Duodenal mucosa (tissue), 2 donors: ENCODE results near the gene P2RX3.
"Not testable (repeated sequence)": the region's sequence is repeated elsewhere in the genome, so short reads cannot be mapped to it uniquely, and the experiment has no call there.

ENCODE experiments used
- H3K27ac ChIP-seq: one replicate; pipeline ENCODE4 v1.7.0; 2013; ENCODE audit warnings: low read depth, low read length
- H3K27me3 ChIP-seq, 2 donors: one replicate each; pipeline ENCODE4 v1.7.0; 2013; ENCODE audit warnings: low read length in 2 of 2, control low read depth in 1 of 2; ENCODE audit not compliant: insufficient read depth in 2 of 2, control insufficient read depth in 1 of 2
- H3K36me3 ChIP-seq, 2 donors: one replicate each; pipeline ENCODE4 v1.7.0; 2013; ENCODE audit warnings: low read length in 2 of 2, control low read depth in 1 of 2; ENCODE audit not compliant: insufficient read depth in 2 of 2, control insufficient read depth in 1 of 2
- H3K4me1 ChIP-seq, 2 donors: one replicate each; pipeline ENCODE4 v1.7.0; 2013; ENCODE audit warnings: low read length in 2 of 2, control low read depth in 1 of 2; ENCODE audit not compliant: insufficient read depth in 2 of 2, control insufficient read depth in 1 of 2
- H3K4me3 ChIP-seq, 2 donors: one replicate each; pipeline ENCODE4 v1.7.0; 2013; ENCODE audit warnings: low read length in 2 of 2, low read depth in 1 of 2
- H3K9ac ChIP-seq, 2 donors: one replicate each; pipeline ENCODE4 v1.7.0; 2013; ENCODE audit warnings: low read length in 2 of 2, low read depth in 1 of 2
- H3K9me3 ChIP-seq, 2 donors: one replicate each; pipeline ENCODE4 v1.7.0; 2013; ENCODE audit warnings: low read length in 2 of 2, control low read depth in 1 of 2; ENCODE audit not compliant: control insufficient read depth in 1 of 2

Gene P2RX3

DNA sequence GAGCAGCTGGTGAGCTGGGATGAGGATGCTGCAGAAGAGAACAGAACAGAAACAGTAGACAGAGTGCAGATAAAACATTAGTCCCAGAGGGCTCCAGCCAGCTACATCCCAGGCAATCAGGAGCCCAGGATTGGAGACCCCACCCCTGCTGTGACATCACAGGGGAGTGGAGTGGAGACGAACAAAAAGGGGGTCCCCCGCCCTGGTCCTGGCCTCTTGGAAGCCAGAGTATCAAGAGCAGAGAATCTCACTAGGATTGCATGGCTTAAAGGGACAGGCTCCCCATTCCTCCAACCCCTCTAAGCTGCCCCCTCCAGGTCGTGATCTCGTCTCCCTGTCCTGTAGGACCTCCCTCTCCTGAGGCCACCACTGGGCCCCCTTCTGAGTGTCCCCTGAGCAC lies at the start of gene P2RX3:
Gene P2RX3, plus strand, starts transcription at position 211 of the 400 bp plus-strand sequence. CDS start 199 bp downstream, outside the sequence.
- peaks cover 3 to 5% of the 10 kb centered on the region in 2 donors for H3K27me3 ChIP-seq
- peaks cover 15 to 19% of the 10 kb centered on the region in 2 donors for H3K4me1 ChIP-seq
- H3K9me3 ChIP-seq: no peaks in the 10 kb centered on the region
- no peak within 1 kb of the TSS for H3K27ac ChIP-seq
- H3K4me3 ChIP-seq: no peak within 1 kb of the TSS
- peaks cover 5 to 9% of the 10 kb centered on the region in 2 donors for H3K36me3 ChIP-seq
- H3K9ac ChIP-seq: no peak within 1 kb of the TSS

DNA sequence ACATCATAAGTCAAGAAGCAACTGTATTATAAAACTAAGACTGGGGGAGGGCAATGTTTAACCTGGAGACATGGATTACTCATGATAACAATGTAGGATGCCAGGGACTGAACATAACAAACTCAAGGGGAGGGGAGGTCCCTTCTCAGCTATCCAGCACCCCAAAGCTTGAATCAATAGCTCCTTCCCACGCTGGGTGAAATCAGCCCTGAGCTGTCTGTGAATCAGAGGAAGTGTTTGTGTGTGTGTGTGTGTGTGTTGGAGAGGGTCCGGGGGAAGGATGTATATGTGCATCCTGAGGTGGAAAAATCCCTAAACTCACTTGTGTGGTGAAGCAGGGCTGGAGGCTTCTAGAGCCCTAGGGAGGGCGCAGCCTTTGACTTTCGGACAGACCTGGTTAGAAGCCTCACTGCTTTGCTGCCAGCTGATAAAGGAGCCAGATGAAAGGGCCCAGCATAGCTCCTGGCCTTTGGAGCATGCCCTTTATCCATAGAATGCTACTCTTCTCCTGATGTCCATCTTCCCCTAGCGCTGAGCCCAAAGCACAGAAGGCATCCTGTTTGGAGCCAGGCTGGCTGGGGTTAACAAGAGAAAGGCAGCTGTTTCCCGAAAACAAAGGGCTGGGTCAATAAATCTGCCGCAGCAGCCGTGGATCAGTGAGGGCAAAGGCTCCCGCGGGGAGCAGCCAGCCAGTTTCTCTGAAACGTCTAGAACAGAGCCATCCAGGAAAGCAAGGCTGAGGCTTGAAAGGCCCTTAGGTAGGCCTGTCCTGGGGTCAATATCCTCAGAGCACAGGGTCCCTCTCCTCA lies 49.2 kb upstream of the P2RX3 start:
- Histone ChIP-seq H3K9ac (peak overlapping the region in 1 of 2 donors; percentile 7), H3K4me1 (peaks cover 28 to 36% of the 10 kb centered on the region in 2 donors), H3K27ac (no peak overlapping the region), H3K27me3 (no peaks in the 10 kb centered on the region), H3K4me3 (no peak overlapping the region), H3K36me3 (no peaks in the 10 kb centered on the region), H3K9me3 (no peaks in the 10 kb centered on the region)

DNA sequence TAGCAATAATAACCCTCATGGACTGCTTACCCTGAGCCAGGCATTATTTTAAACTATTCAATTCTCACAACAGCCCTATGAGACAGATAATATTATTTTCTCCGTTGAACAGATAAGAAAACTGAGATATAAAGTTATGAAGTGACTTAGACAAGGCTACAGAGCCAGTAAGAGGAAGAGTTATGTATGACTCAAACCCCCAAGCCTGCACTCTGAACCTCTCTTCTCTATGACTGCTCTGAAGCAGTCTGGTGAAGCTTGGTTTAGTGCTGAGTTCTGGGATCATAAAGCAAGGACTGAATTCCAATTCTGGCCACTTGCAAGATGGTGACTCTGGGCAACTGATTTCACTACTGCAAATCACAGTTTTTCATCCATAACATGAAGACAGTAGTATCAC lies 47.9 kb upstream of the P2RX3 start:
- no peaks in the 10 kb centered on the region for H3K27me3 ChIP-seq
- peaks cover 34 to 38% of the 10 kb centered on the region in 2 donors for H3K4me1 ChIP-seq
- no peaks in the 10 kb centered on the region for H3K9me3 ChIP-seq
- no peak overlapping the region for H3K9ac ChIP-seq
- H3K36me3 ChIP-seq: no peaks in the 10 kb centered on the region
- no peak overlapping the region for H3K4me3 ChIP-seq
- no peak overlapping the region for H3K27ac ChIP-seq

DNA sequence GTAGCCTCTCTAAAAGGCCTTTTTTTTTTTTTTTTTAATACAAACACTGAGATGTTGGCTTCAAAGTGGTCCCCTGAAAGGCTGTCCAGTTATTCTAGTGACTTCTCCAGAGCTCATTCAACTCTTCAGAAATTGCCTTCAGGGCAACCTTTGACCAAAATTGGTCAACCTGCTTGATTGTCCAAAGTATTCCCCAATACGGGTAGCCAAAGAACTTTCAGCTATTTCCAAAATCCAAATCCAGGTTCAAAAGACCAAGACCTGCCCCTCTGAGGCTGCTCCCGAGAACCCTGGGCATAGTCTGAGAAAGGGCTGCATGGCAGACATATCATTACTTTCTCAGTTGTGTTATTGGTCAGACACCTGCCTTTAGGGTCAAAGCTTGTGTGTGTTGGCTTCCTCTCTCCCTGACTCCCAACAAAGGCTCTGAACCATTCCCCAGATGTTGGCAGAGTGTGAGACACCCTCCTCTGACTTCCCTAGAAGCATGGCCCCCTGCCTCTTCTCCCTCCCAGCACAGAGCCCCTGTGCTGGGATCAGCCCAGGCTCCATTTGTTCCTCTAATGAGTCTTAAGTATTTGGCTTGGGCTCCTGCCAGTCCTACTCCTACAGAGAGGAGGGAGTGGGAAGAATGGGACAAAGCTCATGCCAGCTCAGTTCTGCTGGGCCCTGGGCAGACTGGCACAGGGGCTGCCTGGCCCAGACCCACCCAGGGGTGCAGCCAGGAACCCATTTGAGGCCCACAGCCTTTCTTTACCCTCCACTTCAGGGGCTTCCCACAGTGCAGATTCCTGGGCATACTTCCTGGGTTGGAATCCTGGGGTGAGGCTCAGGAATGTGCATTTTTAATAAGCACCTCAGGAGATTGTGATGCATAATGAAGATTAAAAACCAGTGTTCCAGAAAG lies 43.7 kb upstream of the P2RX3 start:
- Histone ChIP-seq H3K4me3 (no peak overlapping the region), H3K27me3 (no peaks in the 10 kb centered on the region), H3K9me3 (peaks cover 4 to 5% of the 10 kb centered on the region in 2 donors), H3K4me1 (peaks cover 21 to 26% of the 10 kb centered on the region in 2 donors), H3K9ac (no peak overlapping the region), H3K27ac (no peak overlapping the region), H3K36me3 (peaks cover 11% of the 10 kb centered on the region in 2 donors)

DNA sequence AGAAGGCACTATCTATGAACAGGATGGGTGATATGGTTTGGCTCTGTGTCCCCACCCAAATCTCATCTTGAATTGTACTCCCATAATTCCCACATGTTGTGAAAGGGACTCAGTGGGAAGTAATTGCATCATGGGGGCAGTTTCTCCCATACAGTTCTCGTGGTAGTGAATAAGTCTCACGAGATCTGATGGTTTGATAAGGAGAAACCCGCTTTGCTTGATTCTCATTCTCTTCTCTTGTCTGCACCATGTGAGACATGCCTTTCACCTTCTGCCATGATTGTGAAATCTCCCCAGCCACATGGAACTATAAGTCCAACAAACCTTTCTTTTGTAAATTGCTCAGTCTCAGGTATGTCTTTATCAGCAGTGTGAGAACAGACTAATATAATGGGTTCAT lies 41.9 kb upstream of the P2RX3 start:
- not testable (repeated sequence) for H3K9ac ChIP-seq, H3K27ac ChIP-seq, H3K27me3 ChIP-seq, H3K4me3 ChIP-seq
- H3K36me3 ChIP-seq: peaks cover 28 to 29% of the 10 kb centered on the region in 2 donors
- H3K4me1 ChIP-seq: peaks cover 10 to 23% of the 10 kb centered on the region in 2 donors
- H3K9me3 ChIP-seq: peaks cover 12 to 13% of the 10 kb centered on the region in 2 donors

DNA sequence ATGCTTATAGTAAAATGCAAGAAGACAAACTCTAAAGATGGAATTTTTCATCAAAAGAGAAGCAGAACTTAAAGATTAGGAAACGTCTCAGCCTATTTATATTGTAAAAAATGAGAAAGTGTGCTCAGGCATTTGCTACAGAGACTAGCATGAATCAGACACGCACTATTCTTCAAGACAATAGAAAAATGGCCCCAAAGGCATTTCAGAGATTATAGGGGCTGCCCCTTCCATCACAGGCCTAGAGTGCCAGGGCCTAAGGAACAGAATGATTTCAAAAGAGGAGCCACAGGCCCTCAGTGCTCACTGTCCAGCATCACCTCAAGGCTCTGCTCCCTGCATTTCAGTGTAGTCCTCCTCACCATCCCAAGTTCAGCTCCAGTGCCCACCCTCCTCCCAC lies 40.9 kb upstream of the P2RX3 start:
- Histone ChIP-seq H3K36me3 (peaks cover 38% of the 10 kb centered on the region in 2 donors), H3K9me3 (peaks cover 12 to 13% of the 10 kb centered on the region in 2 donors), H3K27ac (no peak overlapping the region), H3K4me1 (peaks cover 10 to 23% of the 10 kb centered on the region in 2 donors), H3K27me3 (no peaks in the 10 kb centered on the region), H3K9ac (no peak overlapping the region), H3K4me3 (no peak overlapping the region)

DNA sequence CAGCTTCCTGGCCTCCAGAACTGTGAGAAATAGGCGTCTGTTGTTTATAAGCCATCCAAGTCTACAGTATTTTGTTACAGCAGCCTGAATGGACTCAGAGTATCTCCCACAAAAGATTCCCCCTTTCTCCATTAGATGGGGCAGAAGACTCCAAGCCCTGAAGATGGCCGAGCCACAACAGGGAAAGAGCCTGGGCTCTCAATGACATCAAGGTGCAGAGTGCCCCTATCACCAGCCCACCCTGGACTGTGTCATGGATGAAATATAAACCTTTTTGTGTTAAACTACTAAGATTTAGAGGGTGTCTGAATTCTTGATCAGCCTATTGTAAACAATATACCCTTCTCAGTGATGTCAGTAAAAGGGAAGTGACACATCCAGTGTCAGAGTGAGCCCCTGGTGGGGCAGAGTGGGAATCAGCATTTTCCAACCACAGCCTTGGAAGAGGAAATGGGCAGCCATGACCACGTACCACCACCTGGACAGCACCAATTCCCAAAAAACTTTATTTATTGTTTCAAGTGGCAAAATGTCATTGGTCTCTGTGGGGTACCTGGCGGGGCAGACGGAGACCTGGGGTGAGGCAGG lies 38.9 kb upstream of the P2RX3 start:
- peaks cover 38 to 46% of the 10 kb centered on the region in 2 donors for H3K36me3 ChIP-seq
- no peak overlapping the region for H3K9ac ChIP-seq
- H3K4me1 ChIP-seq: peaks cover 4 to 9% of the 10 kb centered on the region in 2 donors

DNA sequence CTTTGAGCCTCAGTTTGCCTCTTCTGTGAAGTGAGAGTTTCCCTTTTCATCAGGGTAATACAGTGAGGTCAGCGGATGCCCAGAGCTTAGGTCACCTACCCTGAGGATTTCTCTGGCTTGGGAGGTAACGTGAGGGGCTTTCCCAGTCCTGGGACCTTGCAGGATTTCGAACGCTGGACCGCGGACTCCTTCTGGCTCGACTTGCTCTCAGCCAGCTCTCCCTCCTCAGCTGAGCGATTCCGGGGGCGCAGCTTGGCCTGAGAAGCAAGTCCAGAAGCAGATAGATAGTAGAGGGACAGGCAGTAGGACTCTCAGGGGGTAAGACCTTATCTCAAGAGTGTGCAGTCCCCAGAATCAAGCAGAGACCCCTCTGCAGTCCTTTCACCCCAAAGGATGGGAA lies 37.4 kb upstream of the P2RX3 start:
- Histone ChIP-seq H3K27ac (no peak overlapping the region), H3K9ac (no peak overlapping the region), H3K9me3 (peaks cover 12 to 13% of the 10 kb centered on the region in 2 donors), H3K4me1 (peaks cover 9 to 18% of the 10 kb centered on the region in 2 donors), H3K27me3 (no peaks in the 10 kb centered on the region), H3K36me3 (peaks cover 38 to 46% of the 10 kb centered on the region in 2 donors), H3K4me3 (no peak overlapping the region)

More for the DNA sequence above, 38.9 kb upstream of the P2RX3 start:
- Histone ChIP-seq H3K27ac (no peak overlapping the region), H3K9me3 (peaks cover 12 to 13% of the 10 kb centered on the region in 2 donors), H3K27me3 (no peaks in the 10 kb centered on the region), H3K4me3 (no peak overlapping the region)

DNA sequence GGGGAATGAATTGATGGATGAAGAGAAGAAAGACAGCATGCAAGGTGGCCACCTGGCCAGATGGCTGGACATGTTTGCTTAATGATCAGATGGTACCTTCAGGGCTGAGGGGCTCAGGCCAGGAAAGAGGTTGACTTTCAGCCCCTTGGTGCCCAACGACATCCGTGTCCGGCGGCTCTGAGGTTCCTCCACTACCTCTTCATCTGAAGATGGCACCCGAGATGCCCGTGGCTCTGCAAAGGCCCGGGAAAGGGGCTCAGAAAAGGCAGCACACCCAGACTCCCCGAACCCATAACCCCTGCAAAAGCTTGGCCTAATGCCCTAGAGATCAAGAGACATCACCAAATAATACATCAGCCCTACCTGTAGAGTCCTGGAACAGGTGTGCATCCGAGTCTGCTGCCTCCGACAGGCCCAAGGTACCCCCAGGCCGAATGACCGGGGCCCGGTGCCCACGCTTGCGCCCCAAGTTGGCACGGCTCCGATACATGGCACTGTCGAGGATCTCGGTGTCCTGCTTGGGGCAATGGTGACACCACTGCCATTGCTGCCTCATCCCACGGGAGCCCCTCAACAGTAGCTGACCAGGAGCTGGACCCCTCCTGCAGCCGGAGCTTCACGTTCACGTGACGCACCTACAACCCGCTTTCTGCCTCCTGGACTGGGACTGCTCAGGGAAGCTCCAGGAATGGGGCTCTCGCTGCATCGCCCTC lies 36.3 kb upstream of the P2RX3 start:
- Histone ChIP-seq H3K9ac (no peak overlapping the region), H3K9me3 (peaks cover 12 to 13% of the 10 kb centered on the region in 2 donors), H3K4me1 (peaks cover 10 to 26% of the 10 kb centered on the region in 2 donors), H3K27ac (no peak overlapping the region), H3K27me3 (no peaks in the 10 kb centered on the region), H3K4me3 (no peak overlapping the region), H3K36me3 (peaks cover 38 to 46% of the 10 kb centered on the region in 2 donors)
